NCI-H146 treated with DMSO at 0.1 percent for 48 hours (cell line): ENCODE results near the gene ATAD2B.
"Not testable (repeated sequence)": the region's sequence is repeated elsewhere in the genome, so short reads cannot be mapped to it uniquely, and the experiment has no call there.

Experiments used
- DNase-seq: peaks from one replicate; lab custom pipeline; 2025; ENCODE audit not compliant: unreplicated experiment; lab: John Stamatoyannopoulos, UW

Gene ATAD2B

DNA sequence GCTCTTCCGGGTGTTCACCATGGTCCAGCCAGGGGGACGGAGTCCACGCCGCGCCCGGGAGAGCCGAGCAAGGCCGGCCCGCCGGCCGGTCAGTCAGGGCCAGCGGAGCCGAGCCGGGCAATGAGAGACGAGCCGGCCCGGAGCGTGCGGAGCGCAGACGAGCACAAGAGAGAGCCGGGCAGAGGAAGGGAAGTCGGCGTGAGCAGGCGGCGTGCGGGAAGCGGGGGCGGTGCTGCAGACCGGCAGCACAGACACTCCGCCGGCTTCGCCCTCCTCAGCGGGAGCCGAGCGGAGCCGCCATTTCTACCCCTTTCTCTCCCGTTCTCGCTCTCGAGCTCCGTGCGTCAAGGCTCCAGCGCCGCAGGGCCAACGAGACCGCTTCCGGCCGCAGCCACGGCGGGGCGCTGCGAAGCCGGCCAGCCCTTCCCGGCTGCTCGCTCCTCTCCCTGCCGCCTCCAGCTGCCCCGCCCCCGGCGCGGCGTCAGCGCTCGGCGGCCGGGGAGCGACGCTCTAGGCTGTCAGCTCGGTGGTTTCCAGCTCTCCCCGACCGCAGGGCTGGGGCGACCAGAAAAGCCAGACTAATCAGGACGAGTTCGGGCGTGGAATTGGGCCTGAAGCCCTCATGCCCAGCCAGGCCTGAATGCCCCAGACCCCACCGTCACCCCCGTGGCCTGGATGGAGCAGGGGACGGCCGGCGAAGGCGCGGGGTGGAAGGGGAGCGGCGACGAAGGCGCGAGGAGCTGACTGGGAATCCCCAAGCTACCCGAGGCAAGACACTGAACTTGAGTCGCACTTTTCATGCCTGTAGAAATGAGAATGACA, at the start of gene ATAD2B:
Gene ATAD2B, minus strand, starts transcription at position 374 of the 822 bp plus-strand sequence. Its CDS starts 353 bp downstream, at position 21.
- peak; percentile 85 for DNase-seq

DNA sequence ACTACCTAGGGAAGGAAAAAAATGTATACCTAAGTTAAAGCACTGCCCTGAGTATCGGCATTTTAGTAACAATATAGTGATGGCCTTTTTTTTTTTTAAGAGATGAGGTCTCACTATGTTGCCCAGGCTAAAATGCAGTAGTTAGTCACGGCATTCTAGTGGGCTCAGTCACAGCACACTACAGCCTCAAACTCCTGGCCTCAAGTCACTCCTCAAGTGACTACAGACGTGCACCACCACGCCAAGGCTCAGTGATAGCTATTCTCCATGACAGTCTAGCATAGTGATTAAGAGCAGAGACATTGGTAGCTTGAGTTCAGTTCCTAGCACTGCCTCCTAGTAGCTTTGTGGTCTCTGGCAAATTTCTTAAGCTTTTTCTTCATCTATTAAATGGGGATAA, 40.9 kb upstream of the ATAD2B start:
- no peak for DNase-seq

DNA sequence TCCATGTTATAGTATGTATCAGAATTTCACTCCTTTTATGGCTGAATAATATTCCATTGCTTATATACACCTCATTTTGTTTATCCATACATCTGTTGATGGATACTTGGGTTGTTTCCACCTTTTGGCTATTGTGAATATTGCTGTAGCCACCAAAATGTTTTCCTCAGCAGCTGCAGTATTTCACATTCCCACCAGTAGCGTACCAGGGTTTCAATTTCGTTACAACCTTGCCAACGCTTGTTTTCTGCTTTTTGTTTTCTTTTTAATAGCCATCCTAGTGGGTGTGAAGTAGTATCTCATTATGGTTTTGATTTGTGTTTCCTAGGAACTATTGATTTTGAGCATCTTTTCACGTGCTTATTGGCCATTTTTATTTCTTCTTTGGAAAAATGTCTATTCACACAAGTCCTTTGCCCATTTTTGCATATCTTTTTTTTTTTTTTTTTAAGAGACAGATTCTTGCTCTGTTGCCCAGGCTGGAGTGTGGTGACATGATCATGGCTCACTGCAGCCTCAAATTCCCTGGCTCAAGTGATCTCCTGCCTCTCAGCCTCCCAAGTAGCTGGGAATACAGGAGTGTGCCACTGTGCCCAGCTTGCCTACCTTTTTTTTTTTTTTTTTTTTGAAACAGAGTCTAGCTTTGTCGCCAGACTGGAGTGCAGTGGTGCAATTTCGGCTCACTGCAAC, 27.5 kb upstream of the ATAD2B start:
- no peak for DNase-seq

- no peak for DNase-seq
Measured at GRCh38 chr2:23953625-23954024, 26.7 kb upstream of the ATAD2B start.

GRCh38 chr2:23952558-23952957, 25.6 kb upstream of the ATAD2B start:
- DNase-seq, result not testable (repeated sequence)

- no peak for DNase-seq
Measured at GRCh38 chr2:23947350-23947749, 20.4 kb upstream of the ATAD2B start.

DNA sequence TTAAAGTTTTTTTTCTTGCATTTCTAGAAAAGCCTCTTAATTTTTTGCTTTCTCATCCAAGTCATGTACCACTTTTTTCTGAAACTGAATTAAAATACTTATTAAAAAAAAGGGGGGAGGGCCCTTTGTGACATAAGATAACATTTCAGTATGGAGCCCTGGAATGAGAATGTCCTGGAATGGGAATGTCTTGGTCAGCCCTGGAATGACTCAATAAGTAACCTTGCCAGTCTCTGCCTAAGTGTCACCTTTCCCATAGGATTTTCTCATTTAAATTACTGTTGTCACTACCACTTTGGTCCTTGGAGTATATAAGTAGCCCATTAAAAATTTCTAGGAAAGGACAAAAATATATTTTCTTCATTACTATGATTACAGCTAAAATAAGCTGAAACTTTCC, 18.1 kb upstream of the ATAD2B start:
- no peak for DNase-seq

- no peak for DNase-seq
Measured at GRCh38 chr2:23944527-23944926, 17.6 kb upstream of the ATAD2B start.

DNA sequence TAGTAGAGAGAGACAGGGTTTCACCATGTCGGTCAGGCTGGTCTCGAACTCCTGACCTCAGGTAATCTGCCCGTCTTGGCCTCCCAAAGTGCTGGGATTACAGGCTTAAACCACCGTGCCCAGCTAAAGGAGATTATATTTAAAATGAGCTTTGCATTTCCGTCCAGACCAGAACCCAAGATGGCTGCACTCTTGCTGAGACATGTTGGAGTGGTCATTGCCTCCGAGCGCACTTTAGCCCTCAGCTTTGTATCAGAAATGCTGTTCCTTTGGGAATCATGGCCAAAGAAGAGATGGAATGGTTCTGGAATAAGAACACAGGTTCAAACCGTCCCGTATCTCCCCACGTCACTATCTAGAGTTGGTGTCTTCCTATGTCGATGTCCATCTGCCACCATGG, 16.7 kb upstream of the ATAD2B start:
- DNase-seq, result no peak

GRCh38 chr2:23941644-23942043, 14.7 kb upstream of the ATAD2B start:
- no peak for DNase-seq

DNA sequence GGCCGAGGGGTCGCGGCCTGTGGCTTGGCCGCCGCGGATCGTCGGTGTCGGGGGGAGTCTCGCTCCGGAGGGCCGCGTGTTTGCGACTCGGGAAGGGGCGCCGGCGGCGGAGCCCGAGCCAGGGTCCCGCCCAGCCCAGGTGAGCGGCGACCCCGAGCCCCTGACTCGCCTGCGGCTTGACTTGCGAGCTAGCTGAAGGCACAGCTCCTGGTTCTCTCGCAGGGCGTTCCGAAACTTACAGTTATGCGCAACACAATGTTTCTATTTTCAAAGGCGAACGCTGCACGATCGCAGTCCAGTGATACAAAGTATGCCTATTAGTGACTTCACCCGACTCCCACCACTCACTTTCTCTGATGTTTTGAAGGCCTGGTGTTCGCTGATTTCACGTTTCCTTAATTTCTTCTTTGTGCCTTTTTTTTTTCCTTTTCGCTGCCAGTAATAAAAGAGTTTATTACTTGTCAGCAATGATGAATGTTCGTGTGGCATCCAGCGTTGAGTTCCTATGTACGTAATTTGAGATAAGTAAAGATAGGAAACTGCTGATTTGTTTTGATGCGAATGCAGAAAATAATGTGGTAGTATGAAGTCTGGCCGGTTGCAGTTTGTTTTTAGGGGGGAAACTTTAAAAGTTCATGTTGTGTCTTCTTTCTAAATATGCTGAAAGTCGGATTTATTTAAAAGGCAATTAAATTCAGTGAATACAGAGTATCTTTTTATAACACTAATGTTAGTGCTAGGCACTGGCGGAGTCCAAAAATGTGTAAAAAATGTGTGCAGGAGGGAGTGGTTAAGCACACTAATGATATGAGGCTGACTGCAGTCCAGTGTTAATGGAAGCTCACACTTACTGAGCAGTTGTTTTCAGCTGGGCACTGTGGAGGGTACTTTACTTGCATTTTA, 14.0 kb upstream of the ATAD2B start:
- DNase-seq, result peak; percentile 22

- DNase-seq, result peak; percentile 57
Measured at GRCh38 chr2:23939987-23940717, 13.2 kb upstream of the ATAD2B start, which contains the start of gene UBXN2A. Gene UBXN2A (plus strand): TSS chr2:23940463. CDS start chr2:23958315, 17,852 bp downstream.

DNA sequence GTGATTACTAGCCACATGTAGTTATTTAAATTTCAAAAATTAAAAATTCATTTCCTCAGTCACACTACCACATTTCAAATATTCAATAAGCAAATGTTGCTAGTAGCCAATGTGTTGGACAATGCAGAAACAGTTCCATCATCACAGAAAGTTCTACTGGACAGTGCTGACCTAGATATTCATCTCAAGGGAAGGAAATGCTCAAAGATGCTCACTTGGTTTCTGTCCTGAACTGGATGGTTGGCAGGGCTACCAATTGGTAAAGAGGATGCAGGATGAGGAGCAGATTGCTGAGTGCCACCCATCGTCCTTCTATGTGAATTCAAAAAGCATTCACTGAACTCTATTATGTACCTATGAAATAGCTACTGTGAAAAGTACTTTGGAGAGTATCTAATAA, 7.3 kb upstream of the ATAD2B start:
- no peak for DNase-seq

DNA sequence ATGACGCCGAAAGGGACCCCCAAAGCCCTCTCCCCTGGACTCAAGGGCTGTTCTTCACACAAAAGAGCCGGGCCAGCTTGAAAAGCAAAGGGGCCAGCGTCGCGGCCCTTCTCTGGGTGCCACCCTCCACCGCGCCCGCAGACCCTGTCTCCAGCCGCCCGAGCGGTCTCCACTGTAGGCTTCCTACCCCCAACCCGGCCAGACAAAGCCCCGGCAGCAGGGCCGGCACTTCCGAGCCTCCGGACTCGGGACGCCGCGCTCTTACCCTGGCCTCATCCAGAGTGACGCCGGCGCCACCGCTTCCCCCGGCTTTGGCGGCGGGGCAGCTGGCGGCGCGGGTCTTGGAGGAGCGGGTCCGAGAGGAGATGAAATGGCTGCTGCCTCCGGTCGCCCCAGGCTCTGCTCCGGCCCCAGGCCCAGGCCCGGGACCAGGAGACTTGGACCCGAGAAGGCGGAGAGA, 603 bp downstream of the ATAD2B start:
- DNase-seq, result no peak

- peak; percentile 25 for DNase-seq
Measured at GRCh38 chr2:23925702-23926289, 1.1 kb downstream of the ATAD2B start.

- DNase-seq, result no peak
Measured at GRCh38 chr2:23924589-23925359, 2.1 kb downstream of the ATAD2B start.

DNA sequence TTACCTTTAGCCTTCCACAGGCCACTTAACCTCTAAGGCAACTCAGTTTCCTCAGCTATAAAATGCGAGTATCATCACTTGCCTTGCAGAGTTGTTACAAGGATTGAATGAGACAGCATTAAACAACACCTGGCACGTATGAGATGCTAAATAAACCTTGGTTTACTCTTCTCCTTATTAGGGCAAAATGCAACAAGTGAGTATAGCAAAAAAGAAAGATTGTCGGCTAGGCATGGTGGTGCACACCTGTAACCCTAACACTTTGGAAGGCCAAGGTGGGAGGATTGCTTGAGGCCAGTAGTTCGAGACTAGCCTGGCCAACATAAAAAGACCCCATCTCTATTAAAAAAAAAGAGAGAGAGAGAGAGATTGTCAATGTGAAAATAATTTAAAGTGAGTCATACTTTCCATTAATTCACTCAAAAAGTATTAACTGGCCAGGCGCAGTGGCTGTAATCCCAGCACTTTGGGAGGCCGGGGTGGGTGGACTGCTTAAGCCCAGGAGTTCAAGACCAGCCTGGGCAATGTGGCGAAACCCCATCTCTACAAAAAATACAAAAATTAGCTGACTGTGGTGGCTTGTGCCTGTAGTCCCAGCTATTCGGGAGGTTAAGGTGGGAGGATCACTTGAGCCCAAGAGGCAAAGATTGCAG, 8.0 kb downstream of the ATAD2B start:
- no peak for DNase-seq

- no peak for DNase-seq
Measured at GRCh38 chr2:23916727-23917405, 10.1 kb downstream of the ATAD2B start.
